Skin of body (tissue), 2 donors: Measurements from ENCODE around the gene CYB5A. TPM values are rescaled to one million over a fixed set of nuclear protein-coding genes. Genes with fewer than 3 reads are reported as not detected.

Source experiments
- DNase-seq: peaks from one replicate; lab custom pipeline; 2025; lab: John Stamatoyannopoulos, UW
- total RNA-seq: library from RNA; depleted of rRNA; stranded (reverse); fragments of >200 nt; gene quantifications from one replicate; pipeline ENCODE4 v1.2.3, GENCODE V29; 2014

CYB5A gene
- total RNA-seq, 1 donor from 2014 or later = 82.0 TPM

- no peak for DNase-seq
Measured at GRCh38 chr18:74248595-74248994, 43.2 kb downstream of the CYB5A start.

- no peak for DNase-seq
Measured at GRCh38 chr18:74248189-74248588, 43.6 kb downstream of the CYB5A start.

- DNase-seq = no peak
Measured at GRCh38 chr18:74244554-74244953, 47.2 kb downstream of the CYB5A start.

GRCh38 chr18:74243127-74243526 is 48.6 kb downstream of the CYB5A start:
- no peak for DNase-seq

GRCh38 chr18:74242438-74243096 is 49.2 kb downstream of the CYB5A start:
- no peak for DNase-seq

- no peak for DNase-seq
Measured at GRCh38 chr18:74241970-74242369, 49.8 kb downstream of the CYB5A start.

GRCh38 chr18:74241426-74241825 is 50.3 kb downstream of the CYB5A start:
- DNase-seq = no peak

- DNase-seq = no peak
Measured at GRCh38 chr18:74239567-74239966, 52.2 kb downstream of the CYB5A start.

GRCh38 chr18:74234326-74235171 is 57.2 kb downstream of the CYB5A start:
- peak; percentile 46 for DNase-seq

GRCh38 chr18:74233933-74234325 is 57.8 kb downstream of the CYB5A start:
- DNase-seq = no peak

GRCh38 chr18:74230922-74231714 is 60.6 kb downstream of the CYB5A start:
- no peak for DNase-seq

GRCh38 chr18:74229891-74230290 is 61.9 kb downstream of the CYB5A start:
- DNase-seq = no peak

GRCh38 chr18:74229005-74229404 is 62.8 kb downstream of the CYB5A start:
- DNase-seq = no peak

GRCh38 chr18:74228312-74228711 is 63.5 kb downstream of the CYB5A start:
- DNase-seq = no peak

GRCh38 chr18:74226666-74227065 is 65.1 kb downstream of the CYB5A start:
- DNase-seq = no peak

GRCh38 chr18:74226156-74226555 is 65.6 kb downstream of the CYB5A start:
- DNase-seq = no peak

GRCh38 chr18:74225193-74225840 is 66.4 kb downstream of the CYB5A start:
- DNase-seq = no peak

GRCh38 chr18:74222710-74223494 is 68.9 kb downstream of the CYB5A start:
- DNase-seq = no peak

- no peak for DNase-seq
Measured at GRCh38 chr18:74221081-74221480, 70.7 kb downstream of the CYB5A start.

- no peak for DNase-seq
Measured at GRCh38 chr18:74219056-74219455, 72.7 kb downstream of the CYB5A start.
